GM12874 (cell line): ENCODE measurements around the gene ANKRD11.

Experiments used
- CTCF ChIP-seq: IDR thresholded peaks from 2 replicates; pipeline ENCODE4 v1.5.1; 2011; ENCODE audit warnings: low read depth, mild to moderate bottlenecking, control low read depth, low read length, moderate library complexity; ENCODE audit not compliant: insufficient read depth

Gene ANKRD11

DNA sequence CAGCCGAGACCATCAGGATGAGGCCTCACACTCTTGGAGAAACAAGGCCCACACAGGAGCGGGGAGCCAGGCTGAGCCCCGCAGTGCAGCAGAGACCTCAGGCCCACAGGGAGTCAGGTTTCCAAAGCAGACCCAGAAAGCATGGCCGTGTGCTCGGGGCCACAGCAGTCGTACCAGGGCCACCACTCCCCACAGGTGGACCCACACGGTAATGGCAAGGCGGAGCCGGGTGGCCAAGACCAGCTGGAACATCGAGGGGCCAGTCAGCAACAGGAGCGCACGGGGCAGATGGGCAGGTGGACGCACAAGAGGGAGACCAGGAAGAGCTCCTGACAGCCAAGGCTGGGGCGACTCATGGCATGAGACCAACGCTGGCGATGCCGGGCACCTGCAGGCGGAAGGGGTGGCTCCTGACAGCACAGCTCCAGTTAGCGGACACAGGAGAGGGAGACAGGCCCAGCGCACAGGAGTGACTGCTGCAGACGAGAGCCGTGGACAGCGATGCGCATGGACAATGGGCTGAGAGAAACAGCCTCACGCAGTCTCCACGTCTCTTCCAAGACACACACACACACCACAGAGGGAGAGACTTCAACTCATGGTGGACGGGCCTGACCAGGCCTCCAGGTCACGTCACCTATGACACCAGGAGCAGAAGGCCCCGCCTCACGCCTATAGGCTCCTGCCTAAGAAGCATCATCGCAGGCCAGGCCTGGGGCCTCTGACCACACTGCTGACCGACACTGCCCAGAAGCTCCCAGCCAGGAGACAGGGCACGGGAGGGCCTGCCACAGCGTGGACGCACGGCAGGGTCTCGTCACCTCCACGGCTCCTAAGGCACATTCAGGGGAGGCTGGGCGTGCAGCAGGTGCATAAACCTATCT, 214.3 kb downstream of the ANKRD11 start:
- TF ChIP-seq CTCF: no peak

- no peak for TF ChIP-seq CTCF
Observed at GRCh38 chr16:89275284-89275584, 215.1 kb downstream of the ANKRD11 start.

- TF ChIP-seq CTCF: no peak
Observed at GRCh38 chr16:89274561-89275283, 215.6 kb downstream of the ANKRD11 start.

DNA sequence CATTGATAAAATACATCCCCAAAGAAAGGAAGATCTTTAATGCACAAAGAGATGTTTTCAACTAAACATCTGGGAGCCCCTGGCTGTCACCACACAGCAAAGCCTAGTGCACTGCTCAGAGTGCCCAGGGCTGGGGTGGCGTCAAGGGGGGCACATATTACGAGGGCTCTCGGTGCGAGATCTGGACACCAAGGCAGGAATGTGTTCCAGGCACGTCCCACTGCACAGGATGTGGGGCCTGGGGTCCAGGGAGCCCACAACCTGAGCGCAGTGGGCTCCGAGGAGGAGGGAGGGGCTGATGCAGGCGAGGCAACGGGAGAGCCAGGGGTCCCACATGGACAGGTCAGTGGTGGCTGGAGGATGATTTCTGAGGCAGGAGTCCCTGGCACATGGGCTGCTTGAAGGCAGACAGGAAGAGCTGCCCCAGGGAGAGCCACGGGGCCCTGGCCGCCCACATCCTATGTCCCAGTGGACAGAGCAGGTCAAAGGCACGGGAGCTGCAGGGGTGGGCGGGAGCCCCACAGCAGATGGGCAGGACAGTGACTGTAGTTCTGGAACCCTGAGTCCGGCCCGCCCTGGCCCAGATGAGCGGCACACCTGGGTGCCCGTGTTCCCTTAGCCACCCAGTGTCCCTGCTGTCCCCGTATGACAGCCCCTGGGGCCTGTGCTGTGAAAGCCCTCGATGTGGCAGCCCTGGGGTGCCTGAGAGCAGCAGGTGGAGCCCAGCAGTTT, 216.5 kb downstream of the ANKRD11 start:
- no peak for TF ChIP-seq CTCF

- no peak for TF ChIP-seq CTCF
Observed at GRCh38 chr16:89272631-89273030, 217.7 kb downstream of the ANKRD11 start.

DNA sequence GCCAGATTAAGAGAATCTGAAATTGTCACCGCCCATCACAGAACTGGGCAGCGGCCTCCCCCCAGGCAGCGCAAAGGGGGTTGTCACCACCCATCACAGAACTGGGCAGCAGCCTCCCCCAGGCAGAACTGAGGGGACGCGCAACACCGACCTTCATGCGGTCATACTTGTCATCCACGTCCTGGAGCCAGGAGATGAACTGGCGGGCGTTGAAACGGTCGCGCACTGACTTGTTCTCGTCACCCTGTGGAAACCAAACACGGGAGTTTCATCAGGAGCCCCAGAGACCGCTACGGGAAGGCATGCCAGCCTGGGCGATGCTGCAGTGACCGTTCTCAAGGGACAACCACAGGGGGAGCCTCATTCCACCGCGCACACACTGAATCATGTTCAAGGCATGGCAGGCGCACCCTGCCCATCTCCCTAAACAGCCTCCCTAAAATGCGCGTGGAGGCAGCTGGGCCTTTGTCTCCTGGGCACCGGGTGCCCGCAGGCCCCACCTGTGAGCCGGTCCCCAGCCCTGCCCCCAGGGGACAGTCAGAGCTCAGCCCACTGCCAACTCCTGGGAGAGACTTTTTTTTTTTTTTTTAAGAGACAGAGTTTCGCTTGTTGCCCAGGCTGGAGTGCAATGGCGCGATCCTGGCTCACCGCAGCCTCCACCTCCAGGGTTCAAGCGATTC, 219.6 kb downstream of the ANKRD11 start:
- no peak for TF ChIP-seq CTCF
